Rectal smooth muscle tissue (tissue), 1 donor: Measurements from ENCODE around the gene NID1.
A peak's percentile ranks its signal among the peaks of the same experiment; 100 is the strongest.

Source experiments
- H3K27ac ChIP-seq: one replicate; pipeline ENCODE4 v1.7.0; 2013; ENCODE audit warnings: low read depth, low read length, inconsistent platforms
- H3K27me3 ChIP-seq: one replicate; pipeline ENCODE4 v1.7.0; 2013; ENCODE audit warnings: low read length; ENCODE audit not compliant: control insufficient read depth, insufficient read depth
- H3K36me3 ChIP-seq: one replicate; pipeline ENCODE4 v1.7.0; 2013; ENCODE audit warnings: low read length; ENCODE audit not compliant: control insufficient read depth, insufficient read depth
- H3K4me1 ChIP-seq: one replicate; pipeline ENCODE4 v1.7.0; 2013; ENCODE audit warnings: low read length; ENCODE audit not compliant: control insufficient read depth, insufficient read depth
- H3K4me3 ChIP-seq: one replicate; pipeline ENCODE4 v1.7.0; 2013; ENCODE audit warnings: low read length
- H3K9ac ChIP-seq: one replicate; pipeline ENCODE4 v1.7.0; 2013; ENCODE audit warnings: low read length

The NID1 gene

GRCh38 chr1:236024641-236025040, 40.2 kb downstream of the NID1 start:
- peaks cover 9% of the 10 kb centered on the region for H3K4me1 ChIP-seq
- no peak overlapping the region for H3K9ac ChIP-seq
- no peaks in the 10 kb centered on the region for H3K27me3 ChIP-seq
- no peak overlapping the region for H3K4me3 ChIP-seq
- H3K36me3 ChIP-seq, result peaks cover 21% of the 10 kb centered on the region
- no peak overlapping the region for H3K27ac ChIP-seq

GRCh38 chr1:236023926-236024565, 40.8 kb downstream of the NID1 start:
- no peaks in the 10 kb centered on the region for H3K27me3 ChIP-seq
- peaks cover 21% of the 10 kb centered on the region for H3K36me3 ChIP-seq
- no peak overlapping the region for H3K9ac ChIP-seq
- peaks cover 9% of the 10 kb centered on the region for H3K4me1 ChIP-seq
- no peak overlapping the region for H3K27ac ChIP-seq
- no peak overlapping the region for H3K4me3 ChIP-seq

- no peak overlapping the region for H3K4me3 ChIP-seq
- no peaks in the 10 kb centered on the region for H3K27me3 ChIP-seq
- no peak overlapping the region for H3K9ac ChIP-seq
- H3K4me1 ChIP-seq, result peaks cover 9% of the 10 kb centered on the region
- H3K27ac ChIP-seq, result peak overlapping the region; percentile 59
- peaks cover 24% of the 10 kb centered on the region for H3K36me3 ChIP-seq
These were observed 43.3 kb downstream of the NID1 start for GRCh38 chr1:236021424-236022135.

GRCh38 chr1:236020359-236021219, 44.3 kb downstream of the NID1 start:
- Histone ChIP-seq H3K27me3 (no peaks in the 10 kb centered on the region), H3K36me3 (peaks cover 15% of the 10 kb centered on the region), H3K27ac (peak overlapping the region; percentile 59), H3K4me3 (no peak overlapping the region), H3K4me1 (peaks cover 11% of the 10 kb centered on the region), H3K9ac (no peak overlapping the region)

GRCh38 chr1:236018885-236019453, 45.9 kb downstream of the NID1 start:
- H3K36me3 ChIP-seq, result peaks cover 10% of the 10 kb centered on the region
- no peak overlapping the region for H3K4me3 ChIP-seq
- no peak overlapping the region for H3K9ac ChIP-seq
- no peaks in the 10 kb centered on the region for H3K27me3 ChIP-seq
- peak overlapping the region; percentile 59 for H3K27ac ChIP-seq
- peaks cover 11% of the 10 kb centered on the region for H3K4me1 ChIP-seq

- Histone ChIP-seq H3K27me3 (no peaks in the 10 kb centered on the region), H3K9ac (no peak overlapping the region), H3K27ac (peak overlapping the region; percentile 55), H3K36me3 (peaks cover 7% of the 10 kb centered on the region), H3K4me3 (no peak overlapping the region), H3K4me1 (peaks cover 11% of the 10 kb centered on the region)
These were observed 48.0 kb downstream of the NID1 start for GRCh38 chr1:236016782-236017400.

GRCh38 chr1:236016083-236016482, 48.8 kb downstream of the NID1 start:
- peak overlapping the region; percentile 68 for H3K27ac ChIP-seq
- peaks cover 8% of the 10 kb centered on the region for H3K4me1 ChIP-seq
- H3K27me3 ChIP-seq, result no peaks in the 10 kb centered on the region
- no peak overlapping the region for H3K4me3 ChIP-seq
- peaks cover 12% of the 10 kb centered on the region for H3K36me3 ChIP-seq
- H3K9ac ChIP-seq, result no peak overlapping the region

GRCh38 chr1:236015539-236015938, 49.4 kb downstream of the NID1 start:
- H3K27me3 ChIP-seq, result no peaks in the 10 kb centered on the region
- peaks cover 3% of the 10 kb centered on the region for H3K4me1 ChIP-seq
- no peak overlapping the region for H3K9ac ChIP-seq
- H3K4me3 ChIP-seq, result no peak overlapping the region
- peak overlapping the region; percentile 68 for H3K27ac ChIP-seq
- peaks cover 9% of the 10 kb centered on the region for H3K36me3 ChIP-seq

GRCh38 chr1:236013330-236013729, 51.6 kb downstream of the NID1 start:
- Histone ChIP-seq H3K4me3 (no peak overlapping the region), H3K27ac (no peak overlapping the region), H3K4me1 (peaks cover 8% of the 10 kb centered on the region), H3K27me3 (no peaks in the 10 kb centered on the region), H3K9ac (no peak overlapping the region), H3K36me3 (peaks cover 11% of the 10 kb centered on the region)

GRCh38 chr1:236011641-236012040, 53.2 kb downstream of the NID1 start:
- no peak overlapping the region for H3K4me3 ChIP-seq
- peaks cover 8% of the 10 kb centered on the region for H3K4me1 ChIP-seq
- H3K27ac ChIP-seq, result peak overlapping the region; percentile 30
- H3K36me3 ChIP-seq, result peaks cover 18% of the 10 kb centered on the region
- no peaks in the 10 kb centered on the region for H3K27me3 ChIP-seq
- H3K9ac ChIP-seq, result no peak overlapping the region

GRCh38 chr1:236010443-236010842, 54.4 kb downstream of the NID1 start:
- no peak overlapping the region for H3K4me3 ChIP-seq
- H3K27me3 ChIP-seq, result no peaks in the 10 kb centered on the region
- H3K27ac ChIP-seq, result peak overlapping the region; percentile 47
- peaks cover 18% of the 10 kb centered on the region for H3K36me3 ChIP-seq
- H3K4me1 ChIP-seq, result peaks cover 5% of the 10 kb centered on the region
- no peak overlapping the region for H3K9ac ChIP-seq

GRCh38 chr1:236009857-236010256, 55.0 kb downstream of the NID1 start:
- H3K4me1 ChIP-seq, result peaks cover 5% of the 10 kb centered on the region
- peak overlapping the region; percentile 3 for H3K27ac ChIP-seq
- peaks cover 18% of the 10 kb centered on the region for H3K36me3 ChIP-seq
- no peak overlapping the region for H3K4me3 ChIP-seq
- no peaks in the 10 kb centered on the region for H3K27me3 ChIP-seq
- no peak overlapping the region for H3K9ac ChIP-seq
